HepG2 (cell line): ENCODE measurements around the gene TPGS1. TPM values are rescaled to one million over a fixed set of nuclear protein-coding genes. Genes with fewer than 3 reads are reported as not detected.

Experiments
- AKAP8 ChIP-seq: sonication (generic); formaldehyde crosslinking; IDR thresholded peaks from 2 replicates; pipeline ENCODE4 v1.5.1; 2020; ENCODE audit warnings: mild to moderate bottlenecking, missing genetic modification reagents
- HNRNPK ChIP-seq: fragments of 200-400 bp; formaldehyde crosslinking; IDR thresholded peaks from 2 replicates; pipeline ENCODE4 v1.6.1; 2018; ENCODE audit warnings: low read length, low read depth, moderate library complexity, mild to moderate bottlenecking; ENCODE audit not compliant: poor library complexity, severe bottlenecking
- KDM2A ChIP-seq: sonication (generic); formaldehyde crosslinking; IDR thresholded peaks from 2 replicates; pipeline ENCODE4 v1.4.0; 2020; ENCODE audit warnings: low read depth, missing genetic modification reagents, borderline replicate concordance
- MXI1 ChIP-seq: IDR thresholded peaks from 3 replicates; pipeline ENCODE4 v1.6.1; 2012; ENCODE audit warnings: low read depth, low read length, inconsistent platforms, borderline replicate concordance
- RBFOX2 ChIP-seq: fragments of 200-400 bp; formaldehyde crosslinking; IDR thresholded peaks from 2 replicates; pipeline ENCODE4 v1.6.1; 2017; ENCODE audit warnings: low read depth, mild to moderate bottlenecking, low read length
- SATB2 ChIP-seq: sonication (generic); formaldehyde crosslinking; IDR thresholded peaks from 2 replicates; pipeline ENCODE4 v1.5.0; 2020; ENCODE audit warnings: missing genetic modification reagents
- SOX5 ChIP-seq: IDR thresholded peaks from 2 replicates; pipeline ENCODE4 v1.6.1; 2016; ENCODE audit warnings: borderline replicate concordance
- SOX6 ChIP-seq, 2 experiments: fragments of 450-650 bp in 1 of 2; sonication (generic) in 1 of 2; formaldehyde crosslinking in 1 of 2; IDR thresholded peaks; 2 replicates each; pipeline versions ENCODE4 v1.4.0 to v1.6.1; 2017 to 2020; ENCODE audit warnings: antibody characterized with exemption in 1 of 2, mild to moderate bottlenecking in 1 of 2, missing genetic modification reagents in 1 of 2
- SP5 ChIP-seq: IDR thresholded peaks from 2 replicates; pipeline ENCODE4 v1.6.1; 2016; ENCODE audit warnings: low read depth, borderline replicate concordance
- TGIF2 ChIP-seq: IDR thresholded peaks from 2 replicates; pipeline ENCODE4 v1.6.1; 2016; ENCODE audit warnings: control low read depth, missing compliant biosample characterization
- ZBTB38 ChIP-seq: sonication (generic); formaldehyde crosslinking; IDR thresholded peaks from 2 replicates; pipeline ENCODE4 v1.5.1; 2020; ENCODE audit warnings: mild to moderate bottlenecking, missing genetic modification reagents
- ZFX ChIP-seq: sonication (generic); formaldehyde crosslinking; IDR thresholded peaks from 2 replicates; pipeline ENCODE4 v1.4.0; 2020; ENCODE audit warnings: mild to moderate bottlenecking, low read depth, missing genetic modification reagents, moderate library complexity
- ZNF382 ChIP-seq: sonication (generic); formaldehyde crosslinking; IDR thresholded peaks from 2 replicates; pipeline ENCODE4 v1.5.0; 2020; ENCODE audit warnings: missing genetic modification reagents, mild to moderate bottlenecking, borderline replicate concordance
- ZNF501 ChIP-seq: sonication (generic); formaldehyde crosslinking; IDR thresholded peaks from 2 replicates; pipeline ENCODE4 v1.5.1; 2020; ENCODE audit warnings: mild to moderate bottlenecking, moderate library complexity, missing genetic modification reagents
- polyA plus RNA-seq, 8 experiments: library from polyadenylated mRNA; depleted of rRNA in 3 of 8; stranded (reverse) in 7 of 8; unstranded in 1 of 8; fragments of >200 nt; fragmentation: Illumina TruSeq in 4 of 8; extraction: Trizol in 4 of 8; gene quantifications; 2 replicates each; pipeline versions ENCODE4 v1.2.1 to v1.2.3, GENCODE V29; 2011 to 2016; ENCODE audit warnings: low read depth in 4 of 8, missing spikeins in 1 of 8, mixed read lengths in 1 of 8; ENCODE audit not compliant: insufficient read depth in 1 of 8
- total RNA-seq, 5 experiments: library from RNA; depleted of rRNA; stranded (reverse); fragments of >200 nt; fragmentation: Illumina TruSeq; extraction: Trizol; gene quantifications; 2 replicates each; pipeline ENCODE4 v1.2.3, GENCODE V29; 2016; ENCODE audit warnings: low read depth in 1 of 5
- TF ChIP-seq, protein P1 (sequence below): sonication (generic); formaldehyde crosslinking; conservative IDR thresholded peaks from 2 replicates; pipeline ENCODE4 v1.4.0; 2020; ENCODE audit warnings: missing genetic modification reagents
- TF ChIP-seq, protein P2 (sequence below): sonication (generic); formaldehyde crosslinking; IDR thresholded peaks from 2 replicates; pipeline ENCODE4 v1.4.0; 2020; ENCODE audit warnings: mild to moderate bottlenecking, missing genetic modification reagents
- TF ChIP-seq, protein P3 (sequence below): IDR thresholded peaks from 2 replicates; pipeline ENCODE4 v1.6.1; 2016; ENCODE audit warnings: mild to moderate bottlenecking, missing biosample characterization, missing genetic modification reagents
- TF ChIP-seq, protein P4 (sequence below): sonication (generic); formaldehyde crosslinking; IDR thresholded peaks from 2 replicates; pipeline ENCODE4 v1.4.0; 2020; ENCODE audit warnings: missing genetic modification reagents
- TF ChIP-seq, protein P5 (sequence below): sonication (generic); formaldehyde crosslinking; IDR thresholded peaks from 2 replicates; pipeline ENCODE4 v1.4.0; 2020; ENCODE audit warnings: missing genetic modification reagents

The TPGS1 gene
- total and polyA plus RNA-seq, 2 of the 13 experiments (the other 11 are each of a cell fraction or from before 2014, with no cell fraction given): 1.1 to 6.2 TPM

DNA sequence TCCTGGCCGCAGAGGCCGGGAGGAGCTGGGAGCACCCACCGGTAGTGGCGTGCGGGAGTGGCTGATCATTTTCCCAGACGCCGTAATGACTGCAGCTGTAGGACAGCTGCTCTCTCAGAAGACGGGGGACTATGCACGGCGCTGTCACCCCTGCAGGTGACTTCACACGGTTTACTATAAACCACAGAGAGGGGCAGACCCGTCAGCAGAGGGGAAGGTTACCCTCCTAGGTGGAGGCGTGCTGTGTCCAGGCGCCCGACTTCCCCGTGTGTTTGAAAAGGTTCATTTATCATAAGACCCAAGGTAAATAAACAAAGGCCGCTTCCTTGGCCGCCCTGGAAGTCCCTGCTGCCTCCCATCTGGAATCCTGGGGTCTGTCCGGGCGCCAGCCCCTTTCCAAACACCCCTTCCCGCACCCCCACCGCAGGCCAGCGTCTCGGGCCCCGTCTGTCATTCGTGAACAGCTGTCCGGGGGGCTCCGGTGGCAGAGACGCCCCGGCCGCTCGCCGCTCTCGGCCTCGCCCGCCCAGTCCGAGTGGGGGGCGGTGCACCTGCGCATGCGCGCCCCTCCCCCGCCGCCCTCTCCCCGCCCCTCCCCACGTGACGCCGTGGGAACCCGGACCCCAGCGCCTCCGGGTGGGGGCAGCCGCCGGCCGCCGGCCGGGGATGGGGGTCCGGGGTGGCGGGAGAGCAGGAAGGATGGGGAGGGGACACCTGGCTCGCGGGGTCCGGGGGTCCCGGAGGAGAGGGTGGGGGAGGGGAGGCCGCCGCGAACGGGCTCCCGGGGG is 47.4 kb upstream of the TPGS1 start (continued):
- TF ChIP-seq, protein P1, sequence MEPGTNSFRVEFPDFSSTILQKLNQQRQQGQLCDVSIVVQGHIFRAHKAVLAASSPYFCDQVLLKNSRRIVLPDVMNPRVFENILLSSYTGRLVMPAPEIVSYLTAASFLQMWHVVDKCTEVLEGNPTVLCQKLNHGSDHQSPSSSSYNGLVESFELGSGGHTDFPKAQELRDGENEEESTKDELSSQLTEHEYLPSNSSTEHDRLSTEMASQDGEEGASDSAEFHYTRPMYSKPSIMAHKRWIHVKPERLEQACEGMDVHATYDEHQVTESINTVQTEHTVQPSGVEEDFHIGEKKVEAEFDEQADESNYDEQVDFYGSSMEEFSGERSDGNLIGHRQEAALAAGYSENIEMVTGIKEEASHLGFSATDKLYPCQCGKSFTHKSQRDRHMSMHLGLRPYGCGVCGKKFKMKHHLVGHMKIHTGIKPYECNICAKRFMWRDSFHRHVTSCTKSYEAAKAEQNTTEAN: 0 out of 2 replicates have a peak, but pooled peaks have one; percentile 42
- TF ChIP-seq MXI1 (peak; percentile 25; the same call in 1 of the 3 replicates), SP5 (CRISPR knock-in tag) (peak; percentile 51; the same call in 1 of the 2 replicates), SATB2 (CRISPR knock-in tag) (no peak), HNRNPK (peak; percentile 90), ZBTB38 (CRISPR knock-in tag) (peak; percentile 31; the same call in 1 of the 2 replicates), SOX5 (peak; percentile 18; the same call in 1 of the 2 replicates), ZFX (CRISPR knock-in tag) (peak; percentile 75), ZNF501 (CRISPR knock-in tag) (0 out of 2 replicates have a peak, but pooled peaks have one; percentile 43), TGIF2 (peak; percentile 40; the same call in 1 of the 2 replicates), SOX6 (IDR thresholded peaks at IDR 0.05) (no peak), SOX6 (CRISPR knock-in tag; IDR thresholded peaks at IDR 0.05) (0 out of 2 replicates have a peak, but pooled peaks have one; percentile 28), KDM2A (CRISPR knock-in tag) (peak; percentile 42; the same call in 1 of the 2 replicates), ZNF382 (CRISPR knock-in tag) (no peak), AKAP8 (CRISPR knock-in tag) (peak; percentile 73; the same call in 1 of the 2 replicates), RBFOX2 (peak; percentile 74)
- TF ChIP-seq, protein P2, sequence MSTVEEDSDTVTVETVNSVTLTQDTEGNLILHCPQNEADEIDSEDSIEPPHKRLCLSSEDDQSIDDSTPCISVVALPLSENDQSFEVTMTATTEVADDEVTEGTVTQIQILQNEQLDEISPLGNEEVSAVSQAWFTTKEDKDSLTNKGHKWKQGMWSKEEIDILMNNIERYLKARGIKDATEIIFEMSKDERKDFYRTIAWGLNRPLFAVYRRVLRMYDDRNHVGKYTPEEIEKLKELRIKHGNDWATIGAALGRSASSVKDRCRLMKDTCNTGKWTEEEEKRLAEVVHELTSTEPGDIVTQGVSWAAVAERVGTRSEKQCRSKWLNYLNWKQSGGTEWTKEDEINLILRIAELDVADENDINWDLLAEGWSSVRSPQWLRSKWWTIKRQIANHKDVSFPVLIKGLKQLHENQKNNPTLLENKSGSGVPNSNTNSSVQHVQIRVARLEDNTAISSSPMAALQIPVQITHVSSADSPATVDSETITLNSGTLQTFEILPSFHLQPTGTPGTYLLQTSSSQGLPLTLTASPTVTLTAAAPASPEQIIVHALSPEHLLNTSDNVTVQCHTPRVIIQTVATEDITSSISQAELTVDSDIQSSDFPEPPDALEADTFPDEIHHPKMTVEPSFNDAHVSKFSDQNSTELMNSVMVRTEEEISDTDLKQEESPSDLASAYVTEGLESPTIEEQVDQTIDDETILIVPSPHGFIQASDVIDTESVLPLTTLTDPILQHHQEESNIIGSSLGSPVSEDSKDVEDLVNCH (CRISPR knock-in tag): no peak
- TF ChIP-seq, protein P3, sequence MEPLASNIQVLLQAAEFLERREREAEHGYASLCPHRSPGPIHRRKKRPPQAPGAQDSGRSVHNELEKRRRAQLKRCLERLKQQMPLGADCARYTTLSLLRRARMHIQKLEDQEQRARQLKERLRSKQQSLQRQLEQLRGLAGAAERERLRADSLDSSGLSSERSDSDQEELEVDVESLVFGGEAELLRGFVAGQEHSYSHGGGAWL (CRISPR knock-in tag): peak; percentile 67; the same call in 1 of the 2 replicates
- TF ChIP-seq, protein P4, sequence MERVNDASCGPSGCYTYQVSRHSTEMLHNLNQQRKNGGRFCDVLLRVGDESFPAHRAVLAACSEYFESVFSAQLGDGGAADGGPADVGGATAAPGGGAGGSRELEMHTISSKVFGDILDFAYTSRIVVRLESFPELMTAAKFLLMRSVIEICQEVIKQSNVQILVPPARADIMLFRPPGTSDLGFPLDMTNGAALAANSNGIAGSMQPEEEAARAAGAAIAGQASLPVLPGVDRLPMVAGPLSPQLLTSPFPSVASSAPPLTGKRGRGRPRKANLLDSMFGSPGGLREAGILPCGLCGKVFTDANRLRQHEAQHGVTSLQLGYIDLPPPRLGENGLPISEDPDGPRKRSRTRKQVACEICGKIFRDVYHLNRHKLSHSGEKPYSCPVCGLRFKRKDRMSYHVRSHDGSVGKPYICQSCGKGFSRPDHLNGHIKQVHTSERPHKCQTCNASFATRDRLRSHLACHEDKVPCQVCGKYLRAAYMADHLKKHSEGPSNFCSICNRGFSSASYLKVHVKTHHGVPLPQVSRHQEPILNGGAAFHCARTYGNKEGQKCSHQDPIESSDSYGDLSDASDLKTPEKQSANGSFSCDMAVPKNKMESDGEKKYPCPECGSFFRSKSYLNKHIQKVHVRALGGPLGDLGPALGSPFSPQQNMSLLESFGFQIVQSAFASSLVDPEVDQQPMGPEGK: peak; percentile 73
- TF ChIP-seq, protein P5, sequence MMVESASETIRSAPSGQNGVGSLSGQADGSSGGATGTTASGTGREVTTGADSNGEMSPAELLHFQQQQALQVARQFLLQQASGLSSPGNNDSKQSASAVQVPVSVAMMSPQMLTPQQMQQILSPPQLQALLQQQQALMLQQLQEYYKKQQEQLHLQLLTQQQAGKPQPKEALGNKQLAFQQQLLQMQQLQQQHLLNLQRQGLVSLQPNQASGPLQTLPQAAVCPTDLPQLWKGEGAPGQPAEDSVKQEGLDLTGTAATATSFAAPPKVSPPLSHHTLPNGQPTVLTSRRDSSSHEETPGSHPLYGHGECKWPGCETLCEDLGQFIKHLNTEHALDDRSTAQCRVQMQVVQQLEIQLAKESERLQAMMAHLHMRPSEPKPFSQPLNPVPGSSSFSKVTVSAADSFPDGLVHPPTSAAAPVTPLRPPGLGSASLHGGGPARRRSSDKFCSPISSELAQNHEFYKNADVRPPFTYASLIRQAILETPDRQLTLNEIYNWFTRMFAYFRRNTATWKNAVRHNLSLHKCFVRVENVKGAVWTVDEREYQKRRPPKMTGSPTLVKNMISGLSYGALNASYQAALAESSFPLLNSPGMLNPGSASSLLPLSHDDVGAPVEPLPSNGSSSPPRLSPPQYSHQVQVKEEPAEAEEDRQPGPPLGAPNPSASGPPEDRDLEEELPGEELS (CRISPR knock-in tag): peak; percentile 34; the same call in 1 of the 2 replicates
